Cerebellar nuclear complex (tissue), 1 donor: ENCODE measurements around the gene ZNF516.

ENCODE experiments used
- DNase-seq, 2 experiments: peaks; one replicate each; lab custom pipeline; 2025; lab: John Stamatoyannopoulos, UW

ZNF516 gene

DNA sequence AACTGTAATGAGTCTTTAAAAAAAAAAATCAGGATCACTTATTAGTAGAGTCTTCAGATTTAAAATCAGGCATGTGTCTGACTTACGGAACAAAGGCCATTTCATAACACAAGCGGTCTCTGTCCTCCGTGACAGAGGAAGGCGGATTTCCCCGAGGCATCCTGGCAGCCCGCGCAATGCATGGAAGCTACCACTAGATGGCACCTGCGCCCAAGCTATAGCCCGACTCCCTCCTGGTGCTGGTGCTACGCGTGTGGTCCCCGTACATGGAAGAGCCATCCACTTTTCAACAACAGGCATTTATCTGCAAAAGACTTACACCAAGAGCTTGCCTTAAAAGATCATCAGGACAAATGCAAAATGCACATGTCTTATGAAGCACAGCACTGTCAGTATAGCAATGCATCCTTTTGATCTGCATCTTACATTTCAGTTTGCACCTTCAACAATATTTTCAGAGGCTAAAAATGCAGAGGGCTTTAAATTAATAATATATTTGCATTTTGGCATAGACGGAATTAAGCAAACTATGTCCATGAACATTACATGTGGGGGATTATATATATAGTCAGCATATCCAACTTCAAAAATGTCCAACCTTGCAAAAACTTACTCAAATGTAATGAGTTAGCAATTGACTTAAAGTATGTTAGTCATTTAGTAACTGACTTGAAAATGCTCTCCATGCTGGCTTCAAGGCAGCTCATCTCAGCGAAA is 96.0 kb downstream of the ZNF516 start:
- DNase-seq = no peak

DNA sequence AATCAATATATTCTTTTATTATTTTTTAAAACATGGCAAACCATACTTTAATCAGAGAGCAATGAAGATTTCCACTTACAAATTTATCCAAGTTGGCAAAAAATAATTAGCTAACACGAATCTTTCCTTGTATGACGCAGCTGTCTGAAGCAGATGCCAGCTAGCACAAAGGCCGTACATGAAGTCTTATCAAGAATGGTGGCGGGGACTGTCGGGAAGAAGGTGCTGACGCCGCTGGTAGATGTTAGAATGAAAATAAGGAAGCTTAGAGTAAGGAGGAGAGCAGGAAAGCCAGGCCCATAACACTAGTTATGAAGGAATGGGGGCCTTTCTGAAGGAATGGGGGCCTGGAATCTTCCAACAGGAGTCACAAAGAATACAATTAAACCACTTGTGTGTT is 96.7 kb downstream of the ZNF516 start:
- no peak for DNase-seq

- DNase-seq = no peak
Measured at GRCh38 chr18:76397631-76398030, 97.4 kb downstream of the ZNF516 start.

DNA sequence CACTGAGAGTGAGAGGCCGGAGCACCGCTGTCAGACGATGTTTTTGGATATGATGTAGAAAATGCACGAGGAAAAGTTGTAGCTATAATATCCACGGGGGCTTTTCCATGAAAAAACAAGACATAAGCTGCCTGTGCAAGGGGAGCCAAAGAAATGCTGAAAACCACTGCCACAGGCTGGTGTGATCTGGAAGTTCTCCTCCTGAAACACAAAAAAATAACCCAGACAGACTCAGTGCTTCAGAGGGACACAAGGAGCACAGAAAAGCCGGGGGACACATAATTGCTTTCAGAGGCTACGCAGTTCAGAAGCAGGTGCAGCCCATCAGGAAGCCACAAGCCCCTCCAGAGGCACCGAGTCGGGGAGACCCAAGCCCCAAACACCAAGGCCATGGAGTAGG is 98.2 kb downstream of the ZNF516 start:
- DNase-seq = no peak

GRCh38 chr18:76395609-76396008 is 99.4 kb downstream of the ZNF516 start:
- no peak for DNase-seq

- no peak for DNase-seq
Measured at GRCh38 chr18:76394780-76395476, 100.1 kb downstream of the ZNF516 start.

DNA sequence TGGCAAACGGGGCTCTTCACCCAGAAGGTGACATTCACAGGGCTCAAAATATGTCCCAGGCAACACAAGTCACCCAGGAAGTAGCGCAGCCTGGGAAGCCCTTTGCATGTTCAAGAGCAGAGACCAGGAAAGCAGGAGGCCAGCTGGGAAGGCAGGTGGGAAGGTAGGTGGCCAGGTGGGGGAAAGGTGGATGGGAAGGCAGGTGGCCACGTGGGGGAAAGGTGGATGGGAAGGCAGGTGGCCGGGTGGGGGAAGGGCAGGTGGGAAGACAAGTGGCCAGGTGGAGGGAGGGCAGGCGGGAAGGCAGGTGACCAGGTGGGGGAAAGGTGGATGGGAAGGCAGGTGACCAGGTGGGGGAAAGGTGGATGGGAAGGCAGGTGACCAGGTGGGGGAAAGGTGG is 102.7 kb downstream of the ZNF516 start:
- no peak for DNase-seq

- DNase-seq = no peak
Measured at GRCh38 chr18:76391746-76392145, 103.3 kb downstream of the ZNF516 start.

DNA sequence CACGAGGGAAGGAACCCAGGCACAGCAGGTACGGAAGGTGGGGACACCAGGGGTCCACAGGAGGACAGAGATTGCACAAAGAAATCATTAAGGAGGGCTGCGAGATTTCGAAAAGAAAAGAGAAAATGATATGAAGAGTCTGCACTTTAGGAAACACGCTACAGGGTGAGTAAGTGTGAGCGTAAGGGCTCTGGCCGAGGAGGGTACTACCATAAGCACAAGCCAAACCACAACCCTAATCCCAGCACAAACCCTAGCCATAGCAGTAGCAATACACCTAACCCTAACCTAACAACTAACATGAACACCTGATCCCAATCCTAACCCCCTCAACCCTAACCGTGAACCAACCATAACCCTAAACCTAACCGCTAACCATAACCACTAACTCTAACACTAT is 104.0 kb downstream of the ZNF516 start:
- DNase-seq = no peak

- DNase-seq = no peak
Measured at GRCh38 chr18:76390452-76391035, 104.5 kb downstream of the ZNF516 start.

GRCh38 chr18:76389716-76390115 is 105.3 kb downstream of the ZNF516 start:
- DNase-seq = no peak

DNA sequence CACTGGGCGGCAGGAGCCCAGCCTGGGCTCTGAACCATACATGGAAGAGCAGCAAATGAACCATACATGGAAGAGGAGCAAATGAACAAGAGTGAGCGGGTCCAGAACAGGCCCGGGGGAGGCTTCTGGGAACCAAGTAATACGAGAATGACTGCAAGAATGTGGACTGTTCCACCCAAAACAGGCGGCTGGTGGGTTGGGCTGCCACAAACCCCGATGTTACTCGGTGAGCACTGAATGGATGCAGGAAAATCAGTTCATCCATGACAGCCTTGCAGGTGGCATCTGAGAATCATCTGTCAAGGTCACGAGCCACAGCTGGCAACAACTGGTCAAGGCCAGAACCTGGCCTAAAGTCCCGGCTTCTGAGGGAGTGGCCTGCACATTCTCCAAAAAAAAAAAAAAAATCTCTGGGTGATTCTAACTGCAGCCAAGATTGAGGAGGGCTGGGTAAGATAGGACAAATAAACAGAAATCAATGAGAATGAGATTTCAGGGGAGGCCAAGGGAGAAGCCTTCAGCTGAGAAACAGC is 106.1 kb downstream of the ZNF516 start:
- no peak for DNase-seq

- no peak for DNase-seq
Measured at GRCh38 chr18:76388261-76388660, 106.8 kb downstream of the ZNF516 start.

GRCh38 chr18:76387608-76388007 is 107.4 kb downstream of the ZNF516 start:
- DNase-seq = no peak

DNA sequence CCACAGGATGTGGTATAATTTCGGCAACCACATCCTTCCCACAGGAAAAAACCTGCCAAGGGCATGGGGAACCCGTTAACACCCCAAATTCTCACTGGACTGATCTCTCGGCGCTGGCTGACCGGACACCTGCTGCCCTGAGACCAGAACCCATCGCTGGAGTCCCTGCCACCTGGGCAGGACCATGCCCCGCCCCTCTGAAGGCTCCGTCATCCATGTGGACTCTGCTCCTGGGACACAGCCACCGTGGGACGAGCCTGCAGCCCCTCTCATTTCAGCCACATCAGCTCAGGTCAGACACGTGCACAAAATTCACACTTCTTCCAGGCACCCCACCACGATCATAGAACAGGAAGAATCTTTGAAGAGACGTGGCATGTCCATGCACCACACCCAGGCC is 108.2 kb downstream of the ZNF516 start:
- DNase-seq = no peak

GRCh38 chr18:76386071-76386470 is 109.0 kb downstream of the ZNF516 start:
- no peak for DNase-seq

- no peak for DNase-seq
Measured at GRCh38 chr18:76385681-76385975, 109.4 kb downstream of the ZNF516 start.

DNA sequence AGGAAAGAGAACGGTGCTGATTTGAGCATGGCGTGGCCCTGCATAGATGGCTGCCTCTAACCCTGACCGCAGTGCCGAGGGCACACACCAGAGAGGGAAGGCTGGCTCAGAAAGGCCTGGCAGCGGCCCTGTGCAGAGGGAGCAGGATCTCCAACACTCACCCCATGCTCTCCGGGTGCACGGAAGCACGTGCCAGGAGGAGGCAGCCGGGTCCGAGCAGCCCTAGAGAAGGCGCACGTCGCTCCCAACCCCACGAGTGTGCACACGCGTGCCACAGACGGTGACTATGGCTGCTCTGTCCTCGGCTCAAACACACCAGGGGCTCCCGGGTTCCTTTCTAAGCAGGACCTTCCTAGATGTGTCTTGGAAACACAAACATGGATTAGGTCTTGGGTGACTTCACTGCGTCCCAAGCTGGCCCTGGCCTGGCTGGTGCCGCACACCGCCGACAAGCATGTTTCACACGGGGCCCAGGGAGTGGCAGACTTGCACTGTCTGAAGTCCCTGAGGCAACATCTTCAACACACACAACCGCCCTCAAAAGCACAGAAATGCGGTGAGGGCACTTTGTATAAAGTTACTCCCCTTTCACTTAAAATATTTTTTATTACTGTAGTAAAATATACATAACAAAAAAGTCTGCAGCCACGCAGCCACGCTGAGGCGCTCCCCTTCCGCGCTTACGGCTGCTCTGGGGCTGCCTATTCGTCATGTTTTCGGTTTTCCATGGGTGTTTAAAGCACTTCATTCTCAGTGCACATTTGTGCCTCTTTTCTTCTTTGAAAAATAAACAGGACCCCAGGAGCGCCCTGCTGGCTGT is 110.0 kb downstream of the ZNF516 start:
- no peak for DNase-seq

DNA sequence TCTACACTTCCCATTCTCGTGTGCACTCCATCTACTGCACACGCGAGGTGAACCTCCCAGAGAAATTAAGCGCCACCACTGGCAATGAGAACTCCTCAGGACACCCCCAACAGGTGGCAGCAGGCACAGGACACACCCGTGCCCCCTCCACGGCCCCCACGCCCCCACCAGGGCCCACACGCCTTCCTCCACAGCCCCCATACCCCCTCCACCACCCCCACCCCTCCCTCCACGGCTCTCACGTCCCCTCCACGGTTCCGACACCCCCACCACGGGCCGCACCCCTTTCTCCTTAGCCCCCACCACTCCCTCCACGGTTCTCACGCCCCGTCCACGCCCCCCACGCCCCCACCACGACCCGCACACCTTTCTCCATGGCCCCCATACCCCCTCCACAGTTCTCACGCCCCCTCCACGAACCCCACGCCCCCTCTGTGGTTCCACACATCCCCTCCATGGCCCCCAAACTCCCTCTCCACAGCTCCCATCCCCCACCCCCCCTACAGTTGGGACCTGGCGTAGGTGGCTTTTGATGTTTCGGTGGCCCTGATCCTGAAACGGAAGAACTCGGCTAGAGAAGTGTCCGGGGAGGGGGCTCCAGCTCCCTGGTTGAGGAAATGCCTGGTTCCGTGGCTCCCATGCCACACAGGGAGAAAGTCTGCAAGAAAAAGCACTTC is 110.8 kb downstream of the ZNF516 start:
- no peak for DNase-seq

- no peak for DNase-seq
Measured at GRCh38 chr18:76383636-76384035, 111.4 kb downstream of the ZNF516 start.

GRCh38 chr18:76382275-76382674 is 112.8 kb downstream of the ZNF516 start:
- DNase-seq = no peak
